ENCODE results near the gene PIK3CG.
"Not testable (repeated sequence)": the region's sequence is repeated elsewhere in the genome, so short reads cannot be mapped to it uniquely, and the experiment has no call there.

The PIK3CG gene

GRCh38 chr7:106955857-106956256 lies 90.8 kb downstream of the PIK3CG start:
- not testable (repeated sequence) for H3K23ac ChIP-seq (ENCODE audit: low read length); H3K27me3 ChIP-seq (ENCODE audit: insufficient read depth, low read length, poor library complexity); H3K79me1 ChIP-seq (ENCODE audit: low read length); H2BK120ac ChIP-seq (ENCODE audit: low read depth, low read length); H3K4me2 ChIP-seq (ENCODE audit: low read length); H3K27ac ChIP-seq (ENCODE audit: low read depth, low read length); H3K36me3 ChIP-seq (ENCODE audit: control insufficient read depth, insufficient read depth, low read length); H2BK5ac ChIP-seq (ENCODE audit: low read length); DNase-seq; H3K9ac ChIP-seq (ENCODE audit: low read length); H2BK15ac ChIP-seq (replicated peaks; ENCODE audit: low read depth); H4K8ac ChIP-seq (ENCODE audit: low read depth, low read length); H3K79me2 ChIP-seq (ENCODE audit: control insufficient read depth, insufficient read depth, low read length); H3K18ac ChIP-seq (ENCODE audit: low read length); H2AK5ac ChIP-seq (ENCODE audit: low read length); H3K56ac ChIP-seq (ENCODE audit: low read length); H3K4ac ChIP-seq (ENCODE audit: low read depth, low read length); H3K4me3 ChIP-seq (ENCODE audit: low read length); H4K5ac ChIP-seq (ENCODE audit: low read length); H3K4me1 ChIP-seq (ENCODE audit: control insufficient read depth, low read depth, low read length)
- no CpG with 5 or more reads among the region's 1 CpG for WGBS (ENCODE audit: extremely low coverage, insufficient coverage, low lambda C conversion rate)
